SKM-1 treated with dmso at 0.1 percent for 144 hours (cell line): ENCODE measurements around the gene PALS2.

Experiments
- DNase-seq: peaks from one replicate; lab custom pipeline; 2025; ENCODE audit not compliant: unreplicated experiment; lab: John Stamatoyannopoulos, UW

Gene PALS2

GRCh38 chr7:24582166-24582565 is 8.9 kb downstream of the PALS2 start:
- DNase-seq: no peak

- DNase-seq: no peak
These were observed 14.6 kb downstream of the PALS2 start for GRCh38 chr7:24587853-24588252.

GRCh38 chr7:24591152-24591551 is 17.9 kb downstream of the PALS2 start:
- DNase-seq: no peak

GRCh38 chr7:24595671-24596418 is 22.6 kb downstream of the PALS2 start:
- DNase-seq: no peak

GRCh38 chr7:24597014-24597413 is 23.8 kb downstream of the PALS2 start:
- no peak for DNase-seq

GRCh38 chr7:24601600-24601999 is 28.3 kb downstream of the PALS2 start:
- DNase-seq: no peak

GRCh38 chr7:24602860-24603456 is 29.7 kb downstream of the PALS2 start:
- DNase-seq: no peak

- no peak for DNase-seq
These were observed 31.4 kb downstream of the PALS2 start for GRCh38 chr7:24604630-24605029.

GRCh38 chr7:24608504-24608903 is 35.3 kb downstream of the PALS2 start:
- no peak for DNase-seq

- DNase-seq: no peak
These were observed 35.8 kb downstream of the PALS2 start for GRCh38 chr7:24609059-24609458.

GRCh38 chr7:24609570-24609969 is 36.3 kb downstream of the PALS2 start:
- no peak for DNase-seq

GRCh38 chr7:24611130-24611529 is 37.9 kb downstream of the PALS2 start:
- no peak for DNase-seq

- no peak for DNase-seq
These were observed 44.8 kb downstream of the PALS2 start for GRCh38 chr7:24617957-24618616.

GRCh38 chr7:24619978-24620377 is 46.7 kb downstream of the PALS2 start:
- no peak for DNase-seq

- DNase-seq: no peak
These were observed 49.5 kb downstream of the PALS2 start for GRCh38 chr7:24622646-24623182.
